Measurements from ENCODE around the gene IMP3. TPM values are rescaled to one million over a fixed set of nuclear protein-coding genes. Genes with fewer than 3 reads are reported as not detected.

Gene IMP3
- total and polyA plus RNA-seq, 8 donors: 18.7 to 39.6 (median 30.8) TPM

DNA sequence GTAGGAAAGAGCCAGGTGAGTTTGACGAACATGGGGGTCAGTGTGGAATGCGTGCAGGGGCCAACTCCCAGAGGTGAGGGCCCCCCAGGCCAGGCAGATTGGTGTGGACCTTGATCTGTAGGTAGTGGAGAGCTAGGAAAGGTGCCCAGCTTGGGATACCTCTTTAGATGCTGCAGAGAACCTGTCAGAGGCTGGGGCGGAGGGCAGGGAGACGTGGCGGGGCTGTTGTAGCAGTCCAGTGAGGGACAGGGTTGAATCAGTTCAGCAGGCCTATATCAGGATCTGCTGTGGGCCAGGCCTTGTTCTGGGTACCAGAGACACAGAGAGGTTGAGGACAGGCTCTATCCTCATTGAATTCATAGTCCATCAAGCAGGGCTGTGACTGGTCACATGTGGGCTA, 16.3 kb upstream of the IMP3 start:
- peaks cover 12 to 46% (median 12%) of the 10 kb centered on the region in 3 donors for H3K4me1 ChIP-seq

DNA sequence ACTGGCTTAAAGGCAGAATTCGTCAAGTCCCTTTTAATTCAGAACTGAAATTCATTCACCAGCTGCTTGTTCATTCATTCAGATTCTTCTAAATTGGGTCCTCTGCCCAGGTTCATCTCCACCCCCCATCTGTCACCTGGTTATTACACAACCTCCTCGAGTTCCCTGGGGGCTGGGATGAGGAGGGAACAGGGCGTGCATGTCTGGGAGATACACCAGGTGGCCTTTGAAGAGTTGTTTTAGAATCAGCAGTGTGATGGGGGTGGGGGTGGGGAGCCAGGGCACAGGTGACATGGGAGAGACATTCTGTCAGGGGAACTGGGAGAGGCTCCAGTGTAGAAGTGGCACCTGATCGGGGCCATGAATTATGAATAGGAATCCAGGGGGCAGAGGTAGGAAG, 15.9 kb upstream of the IMP3 start:
- ATAC-seq: peak in 1 of 4 donors; percentile 27

More for the DNA sequence above, 16.3 kb upstream of the IMP3 start:
- WGBS, 2 donors: 88 to 89% methylated on average over 5 of the region's 5 CpGs
- H3K36me3 ChIP-seq: peaks cover 0 to 17% (median 8%) of the 10 kb centered on the region in 3 donors
- DNase-seq (no peak), FAIRE-seq (no peak), ATAC-seq (no peak)
- intact Hi-C loops (cut with DNase I): no loop called here
- H3K4me3 ChIP-seq: no peak overlapping the region
- TF ChIP-seq, protein P1, sequence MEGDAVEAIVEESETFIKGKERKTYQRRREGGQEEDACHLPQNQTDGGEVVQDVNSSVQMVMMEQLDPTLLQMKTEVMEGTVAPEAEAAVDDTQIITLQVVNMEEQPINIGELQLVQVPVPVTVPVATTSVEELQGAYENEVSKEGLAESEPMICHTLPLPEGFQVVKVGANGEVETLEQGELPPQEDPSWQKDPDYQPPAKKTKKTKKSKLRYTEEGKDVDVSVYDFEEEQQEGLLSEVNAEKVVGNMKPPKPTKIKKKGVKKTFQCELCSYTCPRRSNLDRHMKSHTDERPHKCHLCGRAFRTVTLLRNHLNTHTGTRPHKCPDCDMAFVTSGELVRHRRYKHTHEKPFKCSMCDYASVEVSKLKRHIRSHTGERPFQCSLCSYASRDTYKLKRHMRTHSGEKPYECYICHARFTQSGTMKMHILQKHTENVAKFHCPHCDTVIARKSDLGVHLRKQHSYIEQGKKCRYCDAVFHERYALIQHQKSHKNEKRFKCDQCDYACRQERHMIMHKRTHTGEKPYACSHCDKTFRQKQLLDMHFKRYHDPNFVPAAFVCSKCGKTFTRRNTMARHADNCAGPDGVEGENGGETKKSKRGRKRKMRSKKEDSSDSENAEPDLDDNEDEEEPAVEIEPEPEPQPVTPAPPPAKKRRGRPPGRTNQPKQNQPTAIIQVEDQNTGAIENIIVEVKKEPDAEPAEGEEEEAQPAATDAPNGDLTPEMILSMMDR (IDR thresholded peaks at IDR 0.05): no peak
- no peaks in the 10 kb centered on the region for H3K27me3 ChIP-seq
- H3K27ac ChIP-seq: no peak overlapping the region
- no peaks in the 10 kb centered on the region for H3K9me3 ChIP-seq

DNA sequence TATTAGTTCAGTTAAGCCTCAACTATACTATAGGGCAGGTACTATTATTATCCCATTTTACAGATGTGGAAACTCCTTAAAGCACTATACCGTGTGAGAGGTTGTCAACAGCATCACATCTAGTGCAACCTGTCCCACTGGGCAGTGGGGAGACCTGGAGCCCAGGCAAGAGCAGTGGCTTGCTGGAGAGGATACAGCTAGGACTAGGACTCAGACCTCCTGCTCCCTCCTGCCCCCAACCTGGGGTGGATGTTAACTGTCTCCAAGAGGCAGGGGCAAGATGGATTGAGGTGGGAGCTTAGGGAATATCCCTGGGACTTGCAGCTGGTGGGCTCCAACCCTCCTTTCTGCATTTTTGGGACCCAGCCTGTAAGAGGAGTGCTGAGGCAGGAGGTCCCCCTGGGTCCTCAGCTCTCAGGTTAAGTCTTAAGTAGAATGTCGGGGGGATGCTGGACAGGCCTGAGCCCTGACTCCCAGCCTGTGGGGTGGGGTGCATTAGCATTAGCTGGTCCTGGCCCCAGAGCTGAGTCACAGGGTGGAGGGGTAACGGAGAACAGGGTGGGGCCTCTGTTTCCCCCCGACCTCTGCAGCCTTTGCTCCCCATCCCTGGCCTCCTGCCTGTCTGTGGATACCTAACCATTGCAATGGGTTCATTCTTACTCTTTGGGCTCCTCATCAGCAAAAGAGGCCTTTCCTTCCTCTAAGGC, 14.3 kb upstream of the IMP3 start:
- peak in 1 of 6 donors; percentile 29 for DNase-seq
- intact Hi-C loops (cut with DNase I): no loop called here
- TF ChIP-seq, protein P1 (IDR thresholded peaks at IDR 0.05): no peak
- peaks cover 12 to 59% (median 17%) of the 10 kb centered on the region in 3 donors for H3K4me1 ChIP-seq
- no peak for ATAC-seq
- peaks cover 0 to 17% (median 8%) of the 10 kb centered on the region in 3 donors for H3K36me3 ChIP-seq
- H3K9me3 ChIP-seq: no peaks in the 10 kb centered on the region
- FAIRE-seq: no peak
- no peaks in the 10 kb centered on the region for H3K27me3 ChIP-seq
- H3K27ac ChIP-seq: no peak overlapping the region
- no peak overlapping the region for H3K4me3 ChIP-seq
- 67 to 70% methylated on average over 4 of the region's 4 CpGs for WGBS, 2 donors

More for the DNA sequence above, 15.9 kb upstream of the IMP3 start:
- intact Hi-C loops (cut with DNase I): no loop called here
- DNase-seq: no peak
- TF ChIP-seq, protein P1 (IDR thresholded peaks at IDR 0.05): no peak
- WGBS, 2 donors: 37% methylated on average over 4 of the region's 4 CpGs
- no peaks in the 10 kb centered on the region for H3K9me3 ChIP-seq
- no peaks in the 10 kb centered on the region for H3K27me3 ChIP-seq
- peaks cover 12 to 50% (median 12%) of the 10 kb centered on the region in 3 donors for H3K4me1 ChIP-seq
- no peak overlapping the region for H3K4me3 ChIP-seq
- H3K36me3 ChIP-seq: peaks cover 0 to 17% (median 8%) of the 10 kb centered on the region in 3 donors
- FAIRE-seq: no peak
- H3K27ac ChIP-seq: no peak overlapping the region

DNA sequence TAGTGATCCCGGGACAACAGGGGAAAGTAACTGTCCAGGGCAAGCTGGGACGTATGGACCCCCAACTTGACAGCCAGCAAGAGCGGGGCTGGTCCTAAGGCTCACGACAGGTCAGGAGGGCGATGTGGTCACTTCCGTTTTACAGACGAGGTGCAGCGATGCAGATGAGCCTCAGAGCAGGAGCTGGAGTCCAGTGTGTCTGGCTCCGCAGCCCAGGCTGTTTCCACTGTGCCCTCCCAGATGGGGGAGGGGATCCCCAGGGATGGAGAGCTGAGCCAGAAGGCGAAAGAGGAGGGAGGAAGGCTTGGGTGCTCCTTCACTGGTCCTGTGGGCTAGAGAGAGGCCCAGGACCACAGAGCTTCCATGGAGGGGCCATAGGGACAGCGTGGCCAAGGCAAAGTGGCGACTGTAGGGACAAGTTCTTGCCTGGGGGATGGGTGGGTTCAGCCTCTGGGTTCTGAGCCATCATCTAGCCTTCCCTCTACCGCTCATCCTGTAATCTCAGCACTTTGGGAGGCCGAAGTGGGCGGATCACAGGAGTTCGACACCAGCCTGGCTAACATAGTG, 13.4 kb upstream of the IMP3 start:
- TF ChIP-seq, protein P1 (IDR thresholded peaks at IDR 0.05): no peak
- no peaks in the 10 kb centered on the region for H3K27me3 ChIP-seq
- peak in 2 of 6 donors; percentile 22 to 49 for DNase-seq
- WGBS, 2 donors: 81 to 86% methylated on average over 16 of the region's 16 CpGs
- no peak overlapping the region for H3K27ac ChIP-seq
- no peak for ATAC-seq
- peaks cover 12 to 61% (median 17%) of the 10 kb centered on the region in 3 donors for H3K4me1 ChIP-seq
- peak overlapping the region in 1 of 4 donors; percentile 78 for H3K4me3 ChIP-seq
- intact Hi-C loops (cut with DNase I): no loop called here
- FAIRE-seq: no peak
- H3K9me3 ChIP-seq: no peaks in the 10 kb centered on the region
- H3K36me3 ChIP-seq: peaks cover 0 to 17% (median 8%) of the 10 kb centered on the region in 3 donors
